Activated B cell treated with CpG ODN at 0.5 μM for 24 hours (primary cell): ENCODE results near the gene PCNT. TPM values are rescaled to one million over a fixed set of nuclear protein-coding genes. Genes with fewer than 3 reads are reported as not detected.

ENCODE experiments used
- ATAC-seq: fragments of 200-7000 bp; cut with Tn5 transposase; one replicate; pipeline ENCODE4 v1.10.0; 2021; ENCODE audit warnings: low read depth, mild to moderate bottlenecking, moderate library complexity
- CTCF ChIA-PET: fragments of 350-600 bp; sonication (Branson Sonifier 250); formaldehyde crosslinking; loops from one replicate; lab custom pipeline; 2021; ENCODE audit warnings: antibody characterized with exemption; lab: Charles Lee
- POLR2A ChIA-PET: fragments of 350-600 bp; sonication (Branson Sonifier 250); formaldehyde crosslinking; loops from one replicate; lab custom pipeline; 2021; ENCODE audit warnings: antibody characterized with exemption; lab: Charles Lee
- DNase-seq: peaks from one replicate; pipeline ENCODE4 v3.0.0; 2022
- H3K27ac Mint-ChIP-seq: one replicate; pipeline ENCODE4 v1.8.0; 2020; ENCODE audit warnings: mixed read lengths
- H3K27me3 Mint-ChIP-seq: one replicate; pipeline ENCODE4 v1.8.0; 2021; ENCODE audit warnings: mixed read lengths
- H3K36me3 Mint-ChIP-seq: one replicate; pipeline ENCODE4 v1.8.0; 2021; ENCODE audit warnings: low read depth, mixed read lengths
- H3K4me1 Mint-ChIP-seq: one replicate; pipeline ENCODE4 v1.8.0; 2021; ENCODE audit warnings: mixed read lengths
- H3K4me3 Mint-ChIP-seq: one replicate; pipeline ENCODE4 v1.8.0; 2020; ENCODE audit warnings: mild to moderate bottlenecking, mixed read lengths
- H3K9me3 Mint-ChIP-seq: one replicate; pipeline ENCODE4 v1.8.0; 2020; ENCODE audit warnings: mixed read lengths
- CTCF ChIP-seq: fragments of 200-600 bp; IDR thresholded peaks from one replicate; pipeline ENCODE4 v1.8.0; 2022; ENCODE audit warnings: antibody characterized with exemption, mild to moderate bottlenecking
- intact Hi-C: fragments of 100-400 bp; cut with micrococcal nuclease; formaldehyde crosslinking; loops from one replicate; pipeline ENCODE4 v1.15.1; 2024
- total RNA-seq: library from RNA; stranded (reverse); gene quantifications from 2 replicates; pipeline ENCODE4 v1.2.3, GENCODE V29; 2022

The PCNT gene
- total RNA-seq, 1 donor from 2014 or later, result 39.7 TPM

- POLR2A ChIA-PET, result interaction anchor here (0.5 to 1.0 kb wide), 3 partner anchors 94 to 313 kb away, joined by 3 to 6 read pairs (median 5); partner anchors contain the start of genes LSS and PRMT2
- Mint-ChIP-seq H3K27me3 (no peaks in the 10 kb centered on the region), H3K4me1 (peaks cover 29% of the 10 kb centered on the region), H3K36me3 (peaks cover 11% of the 10 kb centered on the region), H3K9me3 (no peaks in the 10 kb centered on the region), H3K4me3 (peak overlapping the region; percentile 94), H3K27ac (peak overlapping the region; percentile 72)
- ATAC-seq, result no peak
- TF ChIP-seq CTCF, result no peak
- no peak for DNase-seq
- intact Hi-C loops, result loop anchor here (5.0 kb wide), 2 partner anchors 45 to 1380 kb away; partner anchors contain the start of gene SLX9
- CTCF ChIA-PET, result interaction anchor here (0.9 kb wide), 1 partner anchor 179 kb away, joined by 3 read pairs; no protein-coding TSS in a partner anchor
Measured at GRCh38 chr21:46322351-46323226, 1.4 kb upstream of the PCNT start.

- Mint-ChIP-seq H3K27me3 (no peaks in the 10 kb centered on the region), H3K9me3 (no peaks in the 10 kb centered on the region), H3K36me3 (peaks cover 14% of the 10 kb centered on the region), H3K4me1 (peaks cover 29% of the 10 kb centered on the region), H3K4me3 (peak overlapping the region; percentile 94), H3K27ac (peak overlapping the region; percentile 72)
- ChIA-PET CTCF (interaction anchor here (0.9 kb wide), 1 partner anchor 179 kb away, joined by 3 read pairs; no protein-coding TSS in a partner anchor), POLR2A (interaction anchor here (0.5 to 1.0 kb wide), 3 partner anchors 94 to 313 kb away, joined by 3 to 6 read pairs (median 5); partner anchors contain the start of genes LSS and PRMT2)
- intact Hi-C loops, result loop anchor here (5.0 kb wide), 2 partner anchors 44 to 1381 kb away; partner anchors contain the start of gene SLX9
- DNase-seq (no peak), ATAC-seq (peak; percentile 0)
- no peak for TF ChIP-seq CTCF
Measured at GRCh38 chr21:46323227-46323709, 688 bp upstream of the PCNT start.

GRCh38 chr21:46324390-46325072 is 575 bp downstream of the PCNT start:
- intact Hi-C loops, result loop anchor here (1.0 to 5.0 kb wide), 8 partner anchors 38 to 1382 kb away; partner anchors contain the start of genes DIP2A, LSS, SLX9 and SPATC1L
- CTCF ChIA-PET, result no interaction called here
- H3K4me1 Mint-ChIP-seq, result peaks cover 29% of the 10 kb centered on the region

More at GRCh38 chr21:46324390-46325072, 575 bp downstream of the PCNT start:
- peaks cover 20% of the 10 kb centered on the region for H3K36me3 Mint-ChIP-seq
- peak overlapping the region; percentile 94 for H3K4me3 Mint-ChIP-seq
- no peaks in the 10 kb centered on the region for H3K27me3 Mint-ChIP-seq
- H3K27ac Mint-ChIP-seq, result no peak overlapping the region
- POLR2A ChIA-PET, result interaction anchor here (1.2 kb wide), 1 partner anchor 95 kb away, joined by 3 read pairs; no protein-coding TSS in a partner anchor
- H3K9me3 Mint-ChIP-seq, result no peaks in the 10 kb centered on the region
- peak; percentile 93 for DNase-seq
- ATAC-seq, result peak; percentile 78
- no peak for TF ChIP-seq CTCF
